Superior temporal gyrus (tissue), 1 donor: ENCODE results near the gene BAHCC1.

Experiments
- DNase-seq: peaks from one replicate; pipeline ENCODE4 v3.0.0-alpha.2; 2016; ENCODE audit errors: extremely low spot score

BAHCC1 gene

GRCh38 chr17:81443269-81443668 lies 48.0 kb downstream of the BAHCC1 start:
- DNase-seq = no peak

DNA sequence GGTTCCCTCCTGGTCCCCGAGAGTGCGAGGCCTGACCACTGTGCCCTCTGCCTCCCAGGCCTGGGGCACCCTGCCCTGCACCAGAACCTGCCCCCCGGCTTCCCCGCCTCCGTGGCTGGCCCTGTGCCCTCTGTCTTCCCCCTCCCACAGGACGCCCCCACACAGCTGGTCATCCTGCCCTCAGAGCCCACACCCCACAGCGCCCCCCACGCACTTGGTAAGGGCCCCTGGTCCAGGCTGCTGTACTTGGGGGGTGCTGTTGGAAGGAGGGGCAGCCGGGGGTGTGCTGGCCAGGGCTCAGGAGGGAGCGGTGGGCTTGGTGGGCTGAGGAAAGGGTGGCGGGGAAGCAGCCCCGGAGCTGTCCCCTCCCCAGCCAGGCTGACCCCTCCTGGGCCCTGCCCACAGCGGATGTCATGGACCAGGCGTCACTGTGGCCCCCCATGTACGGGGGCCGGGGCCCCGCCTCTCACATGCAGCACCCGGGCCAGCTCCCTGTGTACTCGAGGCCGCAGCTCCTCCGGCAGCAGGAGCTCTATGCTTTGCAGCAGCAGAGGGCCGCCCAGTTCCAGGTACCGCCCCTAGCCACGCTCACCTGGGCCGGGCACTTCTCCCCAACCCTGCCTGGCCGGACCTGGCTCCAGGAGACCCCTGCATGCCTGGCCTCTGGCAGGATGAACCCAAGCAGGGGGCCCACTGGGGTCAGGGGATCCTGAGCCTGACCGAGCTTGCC lies 49.5 kb downstream of the BAHCC1 start:
- no peak for DNase-seq

GRCh38 chr17:81445642-81446503 lies 50.6 kb downstream of the BAHCC1 start:
- no peak for DNase-seq

- no peak for DNase-seq
Measured at GRCh38 chr17:81447331-81447933, 52.2 kb downstream of the BAHCC1 start.

DNA sequence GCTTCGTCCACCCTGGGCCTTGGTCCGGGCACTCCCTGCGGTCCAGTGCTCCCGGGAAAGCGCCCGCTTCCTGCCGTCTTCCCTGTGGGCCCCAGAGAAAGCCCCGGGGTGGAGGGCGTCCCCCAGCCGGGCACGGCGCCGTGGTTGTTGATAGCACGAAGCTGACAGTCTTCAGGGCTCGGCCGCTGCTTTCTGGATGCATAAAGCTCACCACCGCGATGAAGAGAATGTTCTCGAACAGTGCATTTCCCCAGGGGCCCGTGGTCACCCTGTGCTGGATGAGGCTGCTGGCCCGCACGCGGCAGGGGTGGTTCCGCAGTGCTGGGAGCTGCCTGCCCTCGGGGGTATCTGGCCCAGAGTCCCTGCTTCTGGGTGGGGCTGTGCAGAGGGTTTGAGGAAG lies 53.2 kb downstream of the BAHCC1 start:
- DNase-seq = no peak

- no peak for DNase-seq
Measured at GRCh38 chr17:81448950-81449349, 53.7 kb downstream of the BAHCC1 start.

GRCh38 chr17:81449351-81449750 lies 54.1 kb downstream of the BAHCC1 start:
- DNase-seq = no peak

DNA sequence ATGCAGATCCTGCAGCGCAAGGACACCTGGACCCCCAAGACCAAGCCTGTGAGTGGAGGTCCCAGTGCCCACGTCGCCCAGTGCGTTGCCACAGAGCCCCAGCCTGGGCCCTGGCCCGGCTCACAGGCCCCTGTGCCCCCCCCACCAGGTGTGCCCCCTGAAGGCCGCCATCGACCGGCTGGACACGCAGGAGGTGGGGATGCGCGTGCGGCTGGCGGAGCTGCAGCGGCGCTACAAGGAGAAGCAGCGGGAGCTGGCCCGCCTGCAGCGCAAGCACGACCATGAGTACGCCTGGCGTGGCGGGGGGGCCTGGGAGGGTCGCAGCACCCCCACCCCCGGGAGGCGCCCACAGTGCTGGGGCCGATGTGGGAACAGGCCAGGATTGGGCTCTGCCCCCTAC lies 56.6 kb downstream of the BAHCC1 start:
- no peak for DNase-seq

GRCh38 chr17:81452551-81452950 lies 57.3 kb downstream of the BAHCC1 start:
- DNase-seq = no peak

DNA sequence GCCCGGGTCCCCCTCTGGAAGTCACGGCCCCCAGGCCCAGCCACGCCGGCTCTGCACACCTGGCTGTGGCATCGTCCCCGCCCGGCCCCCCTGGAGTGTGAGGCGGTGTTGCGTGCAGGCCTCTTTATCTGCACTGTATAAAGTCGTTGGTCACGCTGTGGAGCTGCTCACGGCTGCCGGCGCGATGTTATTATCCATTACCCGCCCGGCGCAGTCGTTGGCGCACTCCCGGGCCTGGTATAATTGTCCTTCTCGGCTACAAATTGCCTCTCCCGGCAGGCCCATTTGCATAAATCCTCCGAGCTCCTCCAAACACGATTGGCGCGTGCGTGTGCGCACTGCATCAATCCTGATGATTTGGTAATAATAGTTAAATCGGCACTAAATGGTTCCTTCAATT lies 57.8 kb downstream of the BAHCC1 start:
- DNase-seq = no peak

- no peak for DNase-seq
Measured at GRCh38 chr17:81453712-81454111, 58.5 kb downstream of the BAHCC1 start.

- DNase-seq = no peak
Measured at GRCh38 chr17:81454473-81454872, 59.2 kb downstream of the BAHCC1 start.

DNA sequence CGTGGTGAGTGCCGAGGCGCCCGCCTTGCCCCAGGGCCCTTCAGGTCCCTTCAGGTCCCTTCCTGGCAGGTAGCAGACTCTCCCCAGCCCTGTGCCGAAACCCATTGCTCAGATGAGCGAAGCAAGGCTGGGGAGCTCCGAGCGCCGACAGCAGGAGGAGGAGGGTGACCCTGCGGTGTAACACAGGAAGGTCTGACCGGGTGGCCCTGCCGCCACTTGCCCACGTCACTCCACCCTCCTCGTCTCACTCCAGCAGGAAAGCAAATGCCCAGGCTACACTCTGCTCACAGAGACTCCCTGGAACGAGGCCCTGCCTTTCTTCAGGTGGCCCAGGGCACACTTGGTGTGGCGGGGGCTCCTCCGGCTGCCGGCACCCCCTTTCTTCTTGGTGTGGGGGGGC lies 60.1 kb downstream of the BAHCC1 start:
- no peak for DNase-seq

- no peak for DNase-seq
Measured at GRCh38 chr17:81456091-81456490, 60.8 kb downstream of the BAHCC1 start.

DNA sequence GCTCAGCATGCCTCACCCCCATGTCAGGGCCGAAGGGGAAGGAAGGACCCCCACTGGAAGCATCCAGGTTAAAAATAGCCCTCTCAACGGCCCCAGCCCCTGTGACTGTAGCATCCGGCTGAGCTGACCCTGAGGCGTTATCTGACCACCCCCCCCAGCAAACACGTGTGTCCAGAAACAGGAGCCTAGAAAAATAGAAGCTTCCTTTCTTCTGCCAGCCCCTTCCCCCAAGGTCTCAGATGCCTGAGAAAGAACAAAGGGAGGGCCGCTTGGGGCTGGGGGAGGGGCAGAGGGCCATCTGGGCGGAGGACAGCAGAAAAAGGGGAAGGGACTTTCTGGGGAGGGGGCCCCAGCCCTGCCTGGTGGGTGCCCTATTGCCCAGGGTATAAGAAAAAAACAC lies 61.5 kb downstream of the BAHCC1 start:
- DNase-seq = no peak

DNA sequence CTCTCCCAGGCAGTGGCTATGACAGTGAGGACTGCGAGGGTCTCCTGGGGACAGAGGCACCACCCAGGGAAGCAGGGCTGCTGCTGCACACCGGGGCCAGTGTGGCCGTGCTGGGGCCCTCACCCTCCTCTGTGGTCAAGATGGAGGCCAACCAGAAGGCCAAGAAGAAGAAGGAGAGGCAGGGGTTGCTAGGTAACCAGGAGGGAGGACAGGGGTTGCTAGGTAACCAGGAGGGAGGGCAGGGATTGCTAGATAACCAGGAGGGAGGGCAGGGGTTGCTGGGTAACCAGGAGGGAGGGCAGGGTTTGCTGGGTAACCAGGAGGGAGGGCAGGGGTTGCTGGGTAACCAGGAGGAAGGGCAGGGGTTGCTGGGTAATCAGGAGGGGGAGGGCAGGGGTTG lies 62.1 kb downstream of the BAHCC1 start:
- DNase-seq = no peak

- no peak for DNase-seq
Measured at GRCh38 chr17:81457917-81458555, 62.8 kb downstream of the BAHCC1 start.

GRCh38 chr17:81458628-81459027 lies 63.4 kb downstream of the BAHCC1 start:
- DNase-seq = no peak

DNA sequence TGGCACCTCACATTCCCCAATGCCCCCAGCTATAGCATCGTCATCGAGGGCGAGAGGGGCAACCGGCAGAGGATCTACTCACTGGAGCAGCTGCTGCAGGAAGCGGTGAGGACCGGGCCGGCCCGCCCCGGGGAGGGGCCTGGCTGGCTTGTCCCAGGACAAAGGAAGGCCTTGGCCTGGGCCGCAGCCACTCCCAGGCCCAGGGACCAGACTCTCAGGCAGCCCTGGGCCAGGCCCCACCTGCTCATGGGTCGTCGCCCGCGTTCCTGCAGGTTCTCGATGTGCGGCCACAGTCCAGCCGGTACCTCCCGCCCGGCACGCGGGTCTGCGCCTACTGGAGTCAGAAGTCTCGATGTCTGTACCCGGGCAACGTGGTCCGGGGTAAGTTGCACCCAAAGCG lies 64.0 kb downstream of the BAHCC1 start:
- no peak for DNase-seq

DNA sequence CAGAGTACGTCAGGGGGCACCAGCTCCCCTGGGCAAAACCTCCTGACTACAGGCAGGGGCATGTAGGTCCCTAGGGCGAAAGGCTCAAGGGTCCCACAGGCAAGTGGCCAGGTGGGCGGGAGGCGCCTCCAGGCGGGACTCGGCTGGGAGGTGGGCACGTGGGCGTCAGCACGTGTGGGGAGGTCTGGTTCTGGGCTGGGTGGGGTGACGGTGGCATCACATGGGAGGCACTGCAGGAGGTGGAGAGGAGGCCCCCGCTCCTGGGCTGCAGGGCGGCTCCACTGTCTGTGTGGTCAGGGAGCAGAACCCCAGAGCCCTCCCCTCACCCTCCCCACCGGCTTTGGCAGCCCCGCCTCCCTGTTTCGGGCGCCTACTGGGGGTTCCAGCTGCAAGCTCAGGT lies 64.6 kb downstream of the BAHCC1 start:
- no peak for DNase-seq

GRCh38 chr17:81460856-81461460 lies 65.7 kb downstream of the BAHCC1 start:
- DNase-seq = no peak
